ENCODE measurements around the gene LMF2. TPM values are rescaled to one million over a fixed set of nuclear protein-coding genes. Genes with fewer than 3 reads are reported as not detected.
A peak's percentile ranks its signal among the peaks of the same experiment; 100 is the strongest.
"Not testable (repeated sequence)": the region's sequence is repeated elsewhere in the genome, so short reads cannot be mapped to it uniquely, and the experiment has no call there.

Gene LMF2
- total RNA-seq, 1 donor from 2014 or later = 82.9 TPM

GRCh38 chr22:50545522-50546325, 38.2 kb upstream of the LMF2 start, which contains the start of gene KLHDC7B:
Gene KLHDC7B (plus strand): TSS chr22:50545899. CDS start chr22:50546244, 345 bp downstream.
- H3K27me3 Mint-ChIP-seq (ENCODE audit: low read depth) = peaks cover 10% of the 10 kb centered on the region
- no peaks in the 10 kb centered on the region for H3K36me3 Mint-ChIP-seq (ENCODE audit: low read depth)
- H3K4me3 Mint-ChIP-seq = no peak within 1 kb of the TSS
- no peaks in the 10 kb centered on the region for H3K4me1 Mint-ChIP-seq
- DNase-seq (ENCODE audit: low read depth, low spot score) = no peak
- TF ChIP-seq, protein P1, sequence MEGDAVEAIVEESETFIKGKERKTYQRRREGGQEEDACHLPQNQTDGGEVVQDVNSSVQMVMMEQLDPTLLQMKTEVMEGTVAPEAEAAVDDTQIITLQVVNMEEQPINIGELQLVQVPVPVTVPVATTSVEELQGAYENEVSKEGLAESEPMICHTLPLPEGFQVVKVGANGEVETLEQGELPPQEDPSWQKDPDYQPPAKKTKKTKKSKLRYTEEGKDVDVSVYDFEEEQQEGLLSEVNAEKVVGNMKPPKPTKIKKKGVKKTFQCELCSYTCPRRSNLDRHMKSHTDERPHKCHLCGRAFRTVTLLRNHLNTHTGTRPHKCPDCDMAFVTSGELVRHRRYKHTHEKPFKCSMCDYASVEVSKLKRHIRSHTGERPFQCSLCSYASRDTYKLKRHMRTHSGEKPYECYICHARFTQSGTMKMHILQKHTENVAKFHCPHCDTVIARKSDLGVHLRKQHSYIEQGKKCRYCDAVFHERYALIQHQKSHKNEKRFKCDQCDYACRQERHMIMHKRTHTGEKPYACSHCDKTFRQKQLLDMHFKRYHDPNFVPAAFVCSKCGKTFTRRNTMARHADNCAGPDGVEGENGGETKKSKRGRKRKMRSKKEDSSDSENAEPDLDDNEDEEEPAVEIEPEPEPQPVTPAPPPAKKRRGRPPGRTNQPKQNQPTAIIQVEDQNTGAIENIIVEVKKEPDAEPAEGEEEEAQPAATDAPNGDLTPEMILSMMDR (conservative IDR thresholded peaks at IDR 0.05) = no peak
- H3K9me3 Mint-ChIP-seq = no peaks in the 10 kb centered on the region
- H3K27ac Mint-ChIP-seq (ENCODE audit: unreplicated experiment) = no peak within 1 kb of the TSS

- H3K27ac Mint-ChIP-seq (ENCODE audit: unreplicated experiment) = no peak overlapping the region
- no peak overlapping the region for H3K4me3 Mint-ChIP-seq
- no peaks in the 10 kb centered on the region for H3K4me1 Mint-ChIP-seq
- H3K36me3 Mint-ChIP-seq (ENCODE audit: low read depth) = no peaks in the 10 kb centered on the region
- H3K9me3 Mint-ChIP-seq = no peaks in the 10 kb centered on the region
- DNase-seq (ENCODE audit: low read depth, low spot score) = no peak
- TF ChIP-seq, protein P1 (conservative IDR thresholded peaks at IDR 0.05) = no peak
- peaks cover 14% of the 10 kb centered on the region for H3K27me3 Mint-ChIP-seq (ENCODE audit: low read depth)
Measured at GRCh38 chr22:50544746-50545253, 37.3 kb upstream of the LMF2 start.

- DNase-seq (ENCODE audit: low read depth, low spot score) = peak; percentile 84
- Mint-ChIP-seq H3K27me3 (ENCODE audit: low read depth) (peaks cover 14% of the 10 kb centered on the region), H3K4me3 (no peak overlapping the region), H3K27ac (ENCODE audit: unreplicated experiment) (no peak overlapping the region), H3K9me3 (no peaks in the 10 kb centered on the region), H3K36me3 (ENCODE audit: low read depth) (no peaks in the 10 kb centered on the region), H3K4me1 (no peaks in the 10 kb centered on the region)
- TF ChIP-seq, protein P1 (conservative IDR thresholded peaks at IDR 0.05) = peak; percentile 59
Measured at GRCh38 chr22:50544078-50544745, 36.7 kb upstream of the LMF2 start.

- no peak overlapping the region for H3K4me3 Mint-ChIP-seq
- no peak overlapping the region for H3K27ac Mint-ChIP-seq (ENCODE audit: unreplicated experiment)
- peaks cover 18% of the 10 kb centered on the region for H3K27me3 Mint-ChIP-seq (ENCODE audit: low read depth)
- TF ChIP-seq, protein P1 (conservative IDR thresholded peaks at IDR 0.05) = no peak
- no peak for DNase-seq (ENCODE audit: low read depth, low spot score)
- H3K4me1 Mint-ChIP-seq = no peaks in the 10 kb centered on the region
- H3K36me3 Mint-ChIP-seq (ENCODE audit: low read depth) = no peaks in the 10 kb centered on the region
- no peaks in the 10 kb centered on the region for H3K9me3 Mint-ChIP-seq
Measured at GRCh38 chr22:50542416-50542927, 35.0 kb upstream of the LMF2 start.

DNA sequence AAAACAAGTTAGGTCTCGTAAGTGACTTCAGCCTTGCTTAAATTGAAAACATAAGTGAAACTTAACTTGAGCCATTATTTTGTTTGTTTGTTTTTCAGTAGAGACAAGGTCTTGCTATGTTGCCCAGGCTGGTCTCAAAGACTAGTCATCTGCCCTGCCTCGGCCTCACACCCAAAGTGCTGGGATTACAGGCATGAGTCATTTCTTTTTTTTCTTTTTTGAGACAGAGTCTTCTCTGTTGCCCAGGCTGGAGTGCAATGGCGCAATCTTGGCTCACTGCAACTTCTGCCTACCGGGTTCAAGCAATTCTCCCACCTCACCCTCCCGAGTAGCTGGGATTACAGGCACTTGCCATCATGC, 34.1 kb upstream of the LMF2 start:
- not testable (repeated sequence) for H3K36me3 Mint-ChIP-seq (ENCODE audit: low read depth); H3K4me1 Mint-ChIP-seq; H3K27ac Mint-ChIP-seq (ENCODE audit: unreplicated experiment); DNase-seq (ENCODE audit: low read depth, low spot score); H3K9me3 Mint-ChIP-seq; H3K4me3 Mint-ChIP-seq
- H3K27me3 Mint-ChIP-seq (ENCODE audit: low read depth) = peaks cover 24% of the 10 kb centered on the region
